ENCODE measurements around the gene SIRT4. TPM values are rescaled to one million over a fixed set of nuclear protein-coding genes. Genes with fewer than 3 reads are reported as not detected.
A peak's percentile ranks its signal among the peaks of the same experiment; 100 is the strongest.

SIRT4 gene
- total and polyA plus RNA-seq, 2 of the 4 experiments (the other 2 are of a cell fraction): 0.87 to 2.0 TPM

- peak; percentile 7; the same call in 1 of the 2 replicates for TF ChIP-seq BHLHE40 (IDR thresholded peaks at IDR 0.05; ENCODE audit: low read depth, low read length)
- no peak for TF ChIP-seq MAFK (IDR thresholded peaks at IDR 0.05; ENCODE audit: low read depth, low read length)
- TF ChIP-seq RCOR1 (IDR thresholded peaks at IDR 0.05; ENCODE audit: insufficient replicate concordance, low read length): no peak
- peak; percentile 90 for TF ChIP-seq RAD21 (IDR thresholded peaks at IDR 0.05; ENCODE audit: low read length)
- peak; percentile 32; the same call in 1 of the 2 replicates for TF ChIP-seq FOS (IDR thresholded peaks at IDR 0.05; ENCODE audit: low read depth, low read length)
- TF ChIP-seq SMC3 (IDR thresholded peaks at IDR 0.05; ENCODE audit: low read depth, low read length): peak; percentile 86
- TF ChIP-seq CEBPB (IDR thresholded peaks at IDR 0.05; ENCODE audit: low read depth, low read length): no peak
- TF ChIP-seq MAZ (IDR thresholded peaks at IDR 0.05; ENCODE audit: borderline replicate concordance, low read depth, low read length): no peak; the same call in 1 of the 2 replicates
- peak; percentile 91 for TF ChIP-seq CTCF (conservative IDR thresholded peaks at IDR 0.05; ENCODE audit: low read depth, low read length)
- Histone ChIP-seq H2BK15ac (ENCODE audit: low read depth, low read length) (no peak overlapping the region), H3K27ac (ENCODE audit: insufficient read depth, low read length) (no peak overlapping the region), H2AK5ac (ENCODE audit: low read depth, low read length) (no peak overlapping the region), H3K9me3 (ENCODE audit: control insufficient read depth, insufficient read depth, low read length) (no peaks in the 10 kb centered on the region), H4K5ac (ENCODE audit: low read depth, low read length) (no peak overlapping the region), H3K4ac (ENCODE audit: low read depth, low read length) (no peak overlapping the region), H3K18ac (ENCODE audit: low read depth, low read length) (no peak overlapping the region), H2BK120ac (ENCODE audit: low read depth, low read length) (no peak overlapping the region), H3K4me2 (ENCODE audit: low read depth, low read length) (no peak overlapping the region), H3K36me3 (ENCODE audit: control insufficient read depth, insufficient read depth, low read length) (no peaks in the 10 kb centered on the region), H3K14ac (replicated peaks; ENCODE audit: low read depth, low read length) (no peak overlapping the region), H4K20me1 (ENCODE audit: insufficient read depth, low read length) (no peaks in the 10 kb centered on the region), H3K4me1 (ENCODE audit: control insufficient read depth, insufficient read depth, low read length) (no peaks in the 10 kb centered on the region), H2BK5ac (ENCODE audit: low read depth, low read length, poor library complexity, severe bottlenecking) (no peak overlapping the region), H3K27me3 (ENCODE audit: control insufficient read depth, insufficient read depth, low read length) (peaks cover 26% of the 10 kb centered on the region), H3K79me1 (ENCODE audit: low read depth in 1 of 2, low read length in 2 of 2) (no peaks in the 10 kb centered on the region), H4K8ac (ENCODE audit: low read depth in 2 of 2, low read length in 2 of 2) (no peak overlapping the region), H3K56ac (ENCODE audit: extremely low read depth, insufficient read depth, low read length) (no peak overlapping the region), H2AK9ac (replicated peaks; ENCODE audit: low read depth, low read length, poor library complexity) (no peak overlapping the region), H3K9ac (ENCODE audit: low read depth, low read length) (no peak overlapping the region), H2BK20ac (ENCODE audit: low read depth, low read length) (no peak overlapping the region), H2AFZ (replicated peaks; ENCODE audit: low read length, poor library complexity) (peak overlapping the region; percentile 66), H3K4me3 (ENCODE audit: insufficient read depth, low read depth, low read length) (no peak overlapping the region), H3K23ac (ENCODE audit: low read depth, low read length) (no peak overlapping the region), H4K91ac (ENCODE audit: insufficient read depth, low read depth, low read length) (no peak overlapping the region), H3K9me1 (ENCODE audit: insufficient read depth, low read length) (0 out of 2 replicates have a peak, but pooled peaks cover 3% of the 10 kb centered on the region)
- 93% methylated on average over 7 of the region's 13 CpGs; no CpG with 5 or more reads in 1 of the 2 experiments for WGBS, 2 experiments (ENCODE audit: extremely low coverage in 2 of 2, insufficient read length in 1 of 2)
- POLR2A ChIA-PET (ENCODE audit: unreplicated experiment): no interaction called here
- ATAC-seq (ENCODE audit: low read depth) (peak; percentile 93), DNase-seq (peak; percentile 81)
- CTCF ChIA-PET: interaction anchor here (0.6 to 1.6 kb wide), 3 partner anchors 11 to 225 kb away, joined by 3 to 15 read pairs (median 11); partner anchors contain the start of gene POP5
- intact Hi-C loops (cut with micrococcal nuclease) (loop anchor here (1.0 kb wide), 1 partner anchor 74 kb away; no protein-coding TSS in a partner anchor), in situ Hi-C loops (cut with MboI; ENCODE audit: low sequenced_read_pairs) (no loop called here), dilution Hi-C loops (cut with HindIII; ENCODE audit: low sequenced_read_pairs, unreplicated experiment) (no loop called here)
- no TSS peak for BruUV-seq (replicated peaks)
Observed at GRCh38 chr12:120356567-120357030, 54.5 kb downstream of the SIRT4 start.
